HepG2 (cell line): ENCODE data around the gene ABCG2. TPM values are rescaled to one million over a fixed set of nuclear protein-coding genes. Genes with fewer than 3 reads are reported as not detected.

Experiments used
- ARNT ChIP-seq: fragments of 450-650 bp; IDR thresholded peaks from 2 replicates; pipeline ENCODE4 v1.6.1; 2017
- ATRX ChIP-seq: sonication (generic); formaldehyde crosslinking; IDR thresholded peaks from 2 replicates; pipeline ENCODE4 v1.4.0; 2020; ENCODE audit warnings: missing genetic modification reagents, borderline replicate concordance
- CREB1 ChIP-seq, 2 experiments: fragments of 450-650 bp in 1 of 2; IDR thresholded peaks; 2 replicates each; pipeline ENCODE4 v1.6.1; 2016 to 2017; ENCODE audit warnings: control low read depth in 1 of 2, mild to moderate bottlenecking in 1 of 2, missing compliant biosample characterization in 1 of 2, missing genetic modification characterization in 1 of 2
- HHEX ChIP-seq: IDR thresholded peaks from 2 replicates; pipeline ENCODE4 v1.6.1; 2016; ENCODE audit warnings: control low read depth
- KLF13 ChIP-seq: sonication (generic); formaldehyde crosslinking; IDR thresholded peaks from 2 replicates; pipeline ENCODE4 v1.4.0; 2020; ENCODE audit warnings: mild to moderate bottlenecking, missing genetic modification reagents
- MAFF ChIP-seq: IDR thresholded peaks from 2 replicates; pipeline ENCODE4 v1.6.1; 2011; ENCODE audit warnings: low read depth, low read length, improper control_type of control experiment
- RARA ChIP-seq: IDR thresholded peaks from 2 replicates; pipeline ENCODE4 v1.6.1; 2016; ENCODE audit warnings: missing genetic modification reagents, missing compliant biosample characterization
- TFDP1 ChIP-seq: IDR thresholded peaks from 2 replicates; pipeline ENCODE4 v1.6.1; 2016; ENCODE audit warnings: missing compliant biosample characterization, missing genetic modification reagents, borderline replicate concordance
- ZNF329 ChIP-seq: sonication (generic); formaldehyde crosslinking; IDR thresholded peaks from 2 replicates; pipeline ENCODE4 v1.9.0; 2021; ENCODE audit warnings: low read depth, mild to moderate bottlenecking, missing genetic modification reagents
- ZNF512 ChIP-seq: sonication (generic); formaldehyde crosslinking; IDR thresholded peaks from 2 replicates; pipeline ENCODE4 v1.4.0; 2020; ENCODE audit warnings: mild to moderate bottlenecking, missing genetic modification reagents
- ZNF609 ChIP-seq: sonication (generic); formaldehyde crosslinking; IDR thresholded peaks from 2 replicates; pipeline ENCODE4 v1.4.0; 2020; ENCODE audit warnings: mild to moderate bottlenecking, missing genetic modification reagents, borderline replicate concordance
- ZNF782 ChIP-seq: sonication (generic); formaldehyde crosslinking; IDR thresholded peaks from 2 replicates; pipeline ENCODE4 v1.4.0; 2020; ENCODE audit warnings: missing genetic modification reagents, mild to moderate bottlenecking, borderline replicate concordance
- polyA plus RNA-seq, 8 experiments: library from polyadenylated mRNA; depleted of rRNA in 3 of 8; stranded (reverse) in 7 of 8; unstranded in 1 of 8; fragments of >200 nt; fragmentation: Illumina TruSeq in 4 of 8; extraction: Trizol in 4 of 8; gene quantifications; 2 replicates each; pipeline versions ENCODE4 v1.2.1 to v1.2.3, GENCODE V29; 2011 to 2016; ENCODE audit warnings: low read depth in 4 of 8, missing spikeins in 1 of 8, mixed read lengths in 1 of 8; ENCODE audit not compliant: insufficient read depth in 1 of 8
- total RNA-seq, 5 experiments: library from RNA; depleted of rRNA; stranded (reverse); fragments of >200 nt; fragmentation: Illumina TruSeq; extraction: Trizol; gene quantifications; 2 replicates each; pipeline ENCODE4 v1.2.3, GENCODE V29; 2016; ENCODE audit warnings: low read depth in 1 of 5

Gene ABCG2
- total and polyA plus RNA-seq, 2 of the 13 experiments (the other 11 are each of a cell fraction or from before 2014, with no cell fraction given) = 10.0 to 15.7 TPM

DNA sequence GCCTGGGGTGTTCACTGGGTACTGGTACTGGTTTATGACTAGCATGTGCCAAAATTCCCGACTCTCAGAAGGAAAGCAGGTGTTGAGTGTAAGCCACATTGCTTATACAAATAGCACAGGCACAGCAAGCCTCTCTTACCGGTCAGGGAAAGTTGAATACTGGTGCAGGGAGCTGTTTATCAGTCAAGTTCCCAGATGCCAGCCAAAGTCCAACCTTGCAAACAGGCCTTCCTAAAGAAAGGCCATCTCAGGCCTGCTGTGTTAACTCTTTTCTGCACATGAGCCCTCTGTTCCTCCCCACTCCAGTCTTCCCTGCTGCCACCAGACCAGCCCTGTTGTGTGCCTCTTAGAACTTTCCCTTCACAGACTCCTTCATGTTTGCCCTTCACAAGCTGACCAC, 116.8 kb downstream of the ABCG2 start (continued):
- TF ChIP-seq ZNF609 (CRISPR knock-in tag) (no peak), ZNF782 (CRISPR knock-in tag) (no peak), CREB1 (IDR thresholded peaks at IDR 0.05) (no peak), CREB1 (CRISPR knock-in tag; IDR thresholded peaks at IDR 0.05) (no peak), MAFF (no peak), RARA (CRISPR knock-in tag) (peak; percentile 49; the same call in 1 of the 2 replicates), TFDP1 (CRISPR knock-in tag) (no peak), ATRX (CRISPR knock-in tag) (no peak), KLF13 (CRISPR knock-in tag) (no peak), ARNT (no peak), ZNF329 (CRISPR knock-in tag) (no peak), ZNF512 (CRISPR knock-in tag) (no peak), HHEX (CRISPR knock-in tag) (no peak)
- TF ChIP-seq, all 625 proteins: peak for 18
